ENCODE data around the gene MBNL2. TPM values are rescaled to one million over a fixed set of nuclear protein-coding genes. Genes with fewer than 3 reads are reported as not detected.

Gene MBNL2
- total and polyA plus RNA-seq, 2 of the 13 experiments (the other 11 are each of a cell fraction or from before 2014, with no cell fraction given), result 30.8 to 59.0 TPM

GRCh38 chr13:97273341-97273831, 51.3 kb downstream of the MBNL2 start (continued):
- TF ChIP-seq ZNF362 (CRISPR knock-in tag; IDR thresholded peaks at IDR 0.05; ENCODE audit: borderline replicate concordance), result no peak
- TF ChIP-seq ZNF431 (CRISPR knock-in tag; IDR thresholded peaks at IDR 0.05; ENCODE audit: borderline replicate concordance, low read depth), result no peak
- TF ChIP-seq DMAP1 (CRISPR knock-in tag; IDR thresholded peaks at IDR 0.05), result no peak
- TF ChIP-seq ZSCAN12 (CRISPR knock-in tag; IDR thresholded peaks at IDR 0.05), result no peak
- no peak for TF ChIP-seq KAT7 (CRISPR knock-in tag; IDR thresholded peaks at IDR 0.05; ENCODE audit: borderline replicate concordance)
- TF ChIP-seq ZNF652 (CRISPR knock-in tag; IDR thresholded peaks at IDR 0.05; ENCODE audit: borderline replicate concordance, low read depth), result no peak
- no peak for TF ChIP-seq SOX5 (CRISPR knock-in tag; IDR thresholded peaks at IDR 0.05; ENCODE audit: borderline replicate concordance)

- no peak overlapping the region for H2AFZ ChIP-seq (ENCODE audit: low read length)
- peaks cover 77% of the 10 kb centered on the region for H3K79me2 ChIP-seq (ENCODE audit: insufficient read depth, low read length)
- H3K4me2 ChIP-seq (ENCODE audit: low read depth, low read length), result peak overlapping the region; percentile 46
- H3K4me3 ChIP-seq (replicated peaks in 1 of 3; ENCODE audit: insufficient read depth in 1 of 3, low read depth in 2 of 3, low read length in 3 of 3), result peak overlapping the region in 2 of 3 experiments; percentile 4 to 39; a peak in 1 of 6 replicates
- ChIA-PET POLR2A (interaction anchor here (0.7 to 2.3 kb wide), 6 partner anchors 15 to 55 kb away, joined by 3 to 12 read pairs (median 6); partner anchors contain the start of gene MBNL2), CTCF (ENCODE audit: low intra/inter-chr PET ratio, low total read pairs) (no interaction called here)
- intact Hi-C loops (cut with micrococcal nuclease; ENCODE audit: unreplicated experiment) (loop anchor here (1.0 to 2.0 kb wide), 5 partner anchors 14 to 70 kb away; partner anchors contain the start of gene MBNL2), in situ Hi-C loops (cut with HindIII; ENCODE audit: extremely low pct_ligation_motif_present, low pct_unique_long_range_greater_than_20kb) (no loop called here)
- H3K36me3 ChIP-seq (replicated peaks in 1 of 2; ENCODE audit: control insufficient read depth in 1 of 2, insufficient read depth in 2 of 2, low read length in 2 of 2), result peaks cover 9 to 34% of the 10 kb centered on the region in 2 experiments
- ATAC-seq, result peak; percentile 92
- no peaks in the 10 kb centered on the region for H3K9me3 ChIP-seq (ENCODE audit: low read length)
- no peaks in the 10 kb centered on the region for H3K27me3 ChIP-seq (ENCODE audit: control insufficient read depth in 1 of 2, insufficient read depth in 2 of 2, low read length in 2 of 2)
- BruUV-seq (replicated peaks), result no TSS peak
- H4K20me1 ChIP-seq (ENCODE audit: insufficient read depth, low read length), result no peaks in the 10 kb centered on the region
- FAIRE-seq, result peak; percentile 84
- DNase-seq (ENCODE audit: low spot score), result peak; percentile 93
- WGBS (ENCODE audit: low lambda C conversion rate), result 4% methylated on average over 7 of the region's 7 CpGs
- H3K9ac ChIP-seq (ENCODE audit: insufficient read depth, low read depth, low read length), result peak overlapping the region; percentile 54
- peaks cover 95% of the 10 kb centered on the region for H3K4me1 ChIP-seq (ENCODE audit: insufficient read depth, low read length)
- peak overlapping the region; percentile 86 for H3K27ac ChIP-seq (ENCODE audit: extremely low read length, insufficient read depth, low read length)
- TF ChIP-seq ETV5 (CRISPR knock-in tag; IDR thresholded peaks at IDR 0.05; ENCODE audit: borderline replicate concordance) (peak; percentile 68; the same call in 1 of the 2 replicates), ZNF574 (CRISPR knock-in tag; IDR thresholded peaks at IDR 0.05) (no peak), JUNB (CRISPR knock-in tag; IDR thresholded peaks at IDR 0.05; ENCODE audit: borderline replicate concordance) (peak; percentile 94), ZNF7 (CRISPR knock-in tag; IDR thresholded peaks at IDR 0.05) (no peak), KLF6 (CRISPR knock-in tag; IDR thresholded peaks at IDR 0.05) (no peak), NFRKB (IDR thresholded peaks at IDR 0.05) (no peak), CCAR2 (optimal IDR thresholded peaks at IDR 0.05; ENCODE audit: low read depth, low read length) (no peak), HIC2 (CRISPR knock-in tag; IDR thresholded peaks at IDR 0.05; ENCODE audit: low read depth) (no peak)
These were observed 52.9 kb downstream of the MBNL2 start for GRCh38 chr13:97274829-97275649.
